A673 (cell line): ENCODE measurements around the gene ATP13A1. TPM values are rescaled to one million over a fixed set of nuclear protein-coding genes. Genes with fewer than 3 reads are reported as not detected.

Source experiments
- BruUV-seq: library from RNA; stranded (reverse); fragments of 400-500 nt; replicated peaks from 2 replicates; lab custom pipeline; 2021; lab: Mats Ljungman, UMichigan
- CTCF ChIA-PET: fragments of 300-600 bp; sonication (Branson Sonifier 250); formaldehyde crosslinking; loops from one replicate; lab custom pipeline; 2022; ENCODE audit warnings: antibody characterized with exemption; lab: Charles Lee
- POLR2A ChIA-PET: fragments of 300-600 bp; sonication (Branson Sonifier 250); formaldehyde crosslinking; loops from one replicate; lab custom pipeline; 2022; ENCODE audit warnings: antibody characterized with exemption; ENCODE audit not compliant: low non-redundant PET; lab: Charles Lee
- DNase-seq: peaks from one replicate; pipeline ENCODE4 v3.0.0-alpha.2; 2015; ENCODE audit warnings: low spot score
- H3K27ac ChIP-seq: fragments of 200-600 bp; sonication (generic); 2 replicates; pipeline ENCODE4 v1.5.1; 2016; ENCODE audit warnings: mixed run types, low read depth, mild to moderate bottlenecking, mixed read lengths, antibody characterized with exemption, low read length; ENCODE audit not compliant: poor library complexity, severe bottlenecking
- H3K27me3 ChIP-seq: fragments of 200-600 bp; sonication (generic); replicated peaks from 2 replicates; pipeline ENCODE4 v1.6.1; 2017; ENCODE audit warnings: mixed run types, low read depth, mild to moderate bottlenecking, mixed read lengths, antibody characterized with exemption, low read length; ENCODE audit not compliant: insufficient read depth, poor library complexity
- H3K36me3 ChIP-seq: fragments of 200-600 bp; sonication (generic); 2 replicates; pipeline ENCODE4 v1.6.1; 2016; ENCODE audit warnings: mixed run types, mild to moderate bottlenecking, mixed read lengths, antibody characterized with exemption, low read length; ENCODE audit not compliant: insufficient read depth, poor library complexity, severe bottlenecking
- H3K4me1 ChIP-seq: fragments of 200-600 bp; sonication (generic); 2 replicates; pipeline ENCODE4 v1.6.1; 2017; ENCODE audit warnings: mixed run types, mild to moderate bottlenecking, mixed read lengths, antibody characterized with exemption, low read length; ENCODE audit not compliant: insufficient read depth, poor library complexity, severe bottlenecking
- H3K4me3 ChIP-seq: fragments of 200-600 bp; sonication (generic); 2 replicates; pipeline ENCODE4 v1.5.1; 2016; ENCODE audit warnings: low read depth, mixed run types, mild to moderate bottlenecking, mixed read lengths, low read length; ENCODE audit not compliant: poor library complexity, severe bottlenecking
- H3K9me3 ChIP-seq: fragments of 200-600 bp; sonication (generic); 2 replicates; pipeline ENCODE4 v1.6.1; 2016; ENCODE audit warnings: mixed run types, low read depth, mild to moderate bottlenecking, mixed read lengths, antibody characterized with exemption, low read length; ENCODE audit not compliant: poor library complexity, severe bottlenecking
- CTCF ChIP-seq: fragments of 300-800, 200-600 bp; sonication (generic); conservative IDR thresholded peaks from 2 replicates; pipeline ENCODE4 v1.5.1; 2017; ENCODE audit warnings: low read depth, mild to moderate bottlenecking, antibody characterized with exemption, low read length, moderate library complexity, mixed read lengths
- EZH2 ChIP-seq: fragments of 200-600 bp; sonication (generic); IDR thresholded peaks from 2 replicates; pipeline ENCODE4 v1.6.1; 2017; ENCODE audit warnings: borderline replicate concordance, low read depth, mild to moderate bottlenecking, mixed read lengths, antibody characterized with exemption, low read length; ENCODE audit not compliant: poor library complexity, severe bottlenecking
- intact Hi-C: fragments of 100-400 bp; cut with micrococcal nuclease; formaldehyde crosslinking; loops from one replicate; pipeline ENCODE4 v1.10.0; 2022; ENCODE audit not compliant: unreplicated experiment
- total RNA-seq: library from RNA; stranded (reverse); gene quantifications from 2 replicates; pipeline ENCODE4 v1.2.3, GENCODE V29; 2021

The ATP13A1 gene
- total RNA-seq, 1 experiment from 2014 or later: 94.4 TPM

GRCh38 chr19:19637523-19638251 lies 25.8 kb downstream of the ATP13A1 start:
- ChIA-PET CTCF (no interaction called here), POLR2A (no interaction called here)
- TF ChIP-seq CTCF (no peak), EZH2 (no peak)
- BruUV-seq: no TSS peak
- Histone ChIP-seq H3K9me3 (no peaks in the 10 kb centered on the region), H3K36me3 (no peaks in the 10 kb centered on the region), H3K4me1 (no peaks in the 10 kb centered on the region), H3K27ac (no peak overlapping the region), H3K27me3 (no peaks in the 10 kb centered on the region), H3K4me3 (no peak overlapping the region)
- DNase-seq: no peak
- intact Hi-C loops: no loop called here

GRCh38 chr19:19637186-19637522 lies 26.3 kb downstream of the ATP13A1 start:
- POLR2A ChIA-PET: no interaction called here
- BruUV-seq: no TSS peak
- no peak for DNase-seq
- no peak overlapping the region for H3K27ac ChIP-seq
- CTCF ChIA-PET: no interaction called here
- no peaks in the 10 kb centered on the region for H3K27me3 ChIP-seq
- no peak overlapping the region for H3K4me3 ChIP-seq
- no peaks in the 10 kb centered on the region for H3K9me3 ChIP-seq
- no peak for TF ChIP-seq CTCF
- no peak for TF ChIP-seq EZH2
- no peaks in the 10 kb centered on the region for H3K36me3 ChIP-seq
- H3K4me1 ChIP-seq: no peaks in the 10 kb centered on the region
- intact Hi-C loops: no loop called here

- no TSS peak for BruUV-seq
- POLR2A ChIA-PET: no interaction called here
Measured at GRCh38 chr19:19636573-19637185, 26.8 kb downstream of the ATP13A1 start.

More at GRCh38 chr19:19636573-19637185, 26.8 kb downstream of the ATP13A1 start:
- TF ChIP-seq CTCF: no peak
- TF ChIP-seq EZH2: no peak
- Histone ChIP-seq H3K27me3 (no peaks in the 10 kb centered on the region), H3K27ac (no peak overlapping the region), H3K9me3 (no peaks in the 10 kb centered on the region), H3K36me3 (no peaks in the 10 kb centered on the region), H3K4me3 (no peak overlapping the region), H3K4me1 (no peaks in the 10 kb centered on the region)
- no peak for DNase-seq
- CTCF ChIA-PET: no interaction called here
- intact Hi-C loops: no loop called here
